GM23338 (cell line): ENCODE data around the gene LNX2.

Experiments
- CREB1 ChIP-seq: fragments of 250-450 bp; sonication (Bioruptor Pico); IDR thresholded peaks from 2 replicates; pipeline ENCODE4 v1.5.0; 2020; ENCODE audit warnings: low read depth, mild to moderate bottlenecking, moderate library complexity
- CTCF ChIP-seq, 2 experiments: fragments of 200-600 bp in 1 of 2; sonication (generic) in 1 of 2; conservative IDR thresholded peaks; 2 replicates each; pipeline versions ENCODE4 v1.5.1 to v1.6.1; 2016 to 2017; ENCODE audit warnings: antibody characterized with exemption in 2 of 2, low read depth in 2 of 2, mild to moderate bottlenecking in 2 of 2, moderate library complexity in 1 of 2
- ETS1 ChIP-seq: IDR thresholded peaks from 2 replicates; pipeline ENCODE4 v1.6.1; 2016; ENCODE audit warnings: antibody characterized with exemption
- EZH2 ChIP-seq: fragments of 200-600 bp; sonication (generic); IDR thresholded peaks from one replicate; pipeline ENCODE4 v1.8.0; 2017; ENCODE audit warnings: antibody characterized with exemption, mild to moderate bottlenecking, low read depth; ENCODE audit not compliant: unreplicated experiment
- EZH2phosphoT487 ChIP-seq: fragments of 200-600 bp; sonication (generic); IDR thresholded peaks from one replicate; pipeline ENCODE4 v1.8.1; 2018; ENCODE audit warnings: antibody characterized with exemption; ENCODE audit not compliant: unreplicated experiment
- JUNB ChIP-seq: IDR thresholded peaks from one replicate; pipeline ENCODE4 v1.6.1; 2016; ENCODE audit warnings: antibody characterized with exemption; ENCODE audit not compliant: unreplicated experiment
- NANOG ChIP-seq: IDR thresholded peaks from 2 replicates; pipeline ENCODE4 v1.6.1; 2016; ENCODE audit warnings: antibody characterized with exemption, borderline replicate concordance
- POLR2AphosphoS5 ChIP-seq: IDR thresholded peaks from 2 replicates; pipeline ENCODE4 v1.6.1; 2016; ENCODE audit warnings: antibody characterized with exemption, low read depth
- REST ChIP-seq: IDR thresholded peaks from one replicate; pipeline ENCODE4 v1.6.1; 2018; ENCODE audit warnings: antibody characterized with exemption; ENCODE audit not compliant: unreplicated experiment
- STAT1 ChIP-seq: IDR thresholded peaks from one replicate; pipeline ENCODE4 v1.6.1; 2016; ENCODE audit warnings: antibody characterized with exemption; ENCODE audit not compliant: unreplicated experiment
- ZNF114 ChIP-seq: fragments of 250-450 bp; sonication (Bioruptor Pico); IDR thresholded peaks from 2 replicates; pipeline ENCODE4 v1.5.0; 2020; ENCODE audit warnings: mild to moderate bottlenecking, moderate library complexity
- ZNF331 ChIP-seq: fragments of 250-450 bp; sonication (Bioruptor Pico); IDR thresholded peaks from 2 replicates; pipeline ENCODE4 v1.5.0; 2020; ENCODE audit warnings: low read depth, mild to moderate bottlenecking, moderate library complexity
- ZNF462 ChIP-seq: fragments of 250-450 bp; sonication (Bioruptor Pico); IDR thresholded peaks from 2 replicates; pipeline ENCODE4 v1.5.0; 2020; ENCODE audit warnings: mild to moderate bottlenecking, moderate library complexity

- no peak for TF ChIP-seq EZH2
- no peak for TF ChIP-seq CTCF (conservative IDR thresholded peaks at IDR 0.05; ENCODE audit: low read depth in 2 of 2)
- TF ChIP-seq POLR2AphosphoS5 = no peak
- TF ChIP-seq EZH2phosphoT487 = no peak
- TF ChIP-seq ZNF331 (CRISPR knock-in tag) = no peak
- no peak for TF ChIP-seq CREB1 (CRISPR knock-in tag)
- TF ChIP-seq JUNB = no peak
- TF ChIP-seq REST = no peak
- TF ChIP-seq NANOG = no peak
- no peak for TF ChIP-seq ZNF114 (CRISPR knock-in tag)
- no peak for TF ChIP-seq STAT1
- TF ChIP-seq ETS1 = no peak
- no peak for TF ChIP-seq ZNF462 (CRISPR knock-in tag)
These were observed 7.8 kb upstream of the LNX2 start for GRCh38 chr13:27628081-27628480.
